Activated naive CD4-positive, alpha-beta T cell treated with anti-CD3 and anti-CD28 coated beads, Interleukin-2, amount 50 U/mL, for 72 hours (primary cell): Measurements from ENCODE around the gene PPP6R3. TPM values are rescaled to one million over a fixed set of nuclear protein-coding genes. Genes with fewer than 3 reads are reported as not detected.

Experiments
- ATAC-seq, 2 donors: fragments of 150-1000 bp; cut with Tn5 transposase; 2 replicates each; pipeline ENCODE4 v1.10.0; 2021; ENCODE audit warnings: mild to moderate bottlenecking in 2 of 2, moderate library complexity in 2 of 2
- DNase-seq, 2 donors: peaks; one replicate each; pipeline ENCODE4 v3.0.0; 2021 to 2022; ENCODE audit warnings: low spot score in 2 of 2
- H3K27ac Mint-ChIP-seq, 2 donors: one replicate each; pipeline ENCODE4 v1.8.0; 2022; ENCODE audit warnings: mild to moderate bottlenecking in 2 of 2, mixed read lengths in 2 of 2
- H3K36me3 Mint-ChIP-seq, 2 donors: one replicate each; pipeline ENCODE4 v1.8.0; 2022; ENCODE audit warnings: mixed read lengths in 2 of 2
- H3K9me3 Mint-ChIP-seq, 2 donors: one replicate each; pipeline ENCODE4 v1.8.0; 2022; ENCODE audit warnings: mixed read lengths in 2 of 2
- total RNA-seq, 2 donors: library from RNA; stranded (reverse); gene quantifications; one replicate each; pipeline ENCODE4 v1.2.3, GENCODE V29; 2022

The PPP6R3 gene
- total RNA-seq, 2 donors from 2014 or later, result 118 to 149 TPM

DNA sequence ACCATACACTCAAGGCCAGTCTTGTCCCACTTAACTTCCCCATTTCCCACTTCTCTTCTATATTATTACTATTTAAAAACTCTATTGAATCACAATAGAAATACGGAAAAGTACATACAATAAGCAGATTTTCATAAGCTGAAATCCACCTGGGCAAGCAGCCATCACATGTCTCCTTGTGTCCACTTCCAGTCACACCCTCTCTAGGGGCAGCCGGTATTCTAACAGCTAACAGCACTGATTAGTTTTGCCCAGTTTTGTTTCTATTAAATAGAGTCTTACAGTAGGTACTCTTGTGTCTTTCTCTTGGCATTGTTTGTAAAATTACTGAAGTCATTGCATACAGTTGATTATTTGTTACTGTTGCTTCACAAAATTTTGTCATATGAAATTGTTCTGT, 37.8 kb downstream of the PPP6R3 start:
- Mint-ChIP-seq H3K9me3 (peaks cover 0 to 6% of the 10 kb centered on the region in 2 donors), H3K27ac (no peak overlapping the region), H3K36me3 (peaks cover 0 to 15% of the 10 kb centered on the region in 2 donors)
- DNase-seq (no peak), ATAC-seq (no peak)

DNA sequence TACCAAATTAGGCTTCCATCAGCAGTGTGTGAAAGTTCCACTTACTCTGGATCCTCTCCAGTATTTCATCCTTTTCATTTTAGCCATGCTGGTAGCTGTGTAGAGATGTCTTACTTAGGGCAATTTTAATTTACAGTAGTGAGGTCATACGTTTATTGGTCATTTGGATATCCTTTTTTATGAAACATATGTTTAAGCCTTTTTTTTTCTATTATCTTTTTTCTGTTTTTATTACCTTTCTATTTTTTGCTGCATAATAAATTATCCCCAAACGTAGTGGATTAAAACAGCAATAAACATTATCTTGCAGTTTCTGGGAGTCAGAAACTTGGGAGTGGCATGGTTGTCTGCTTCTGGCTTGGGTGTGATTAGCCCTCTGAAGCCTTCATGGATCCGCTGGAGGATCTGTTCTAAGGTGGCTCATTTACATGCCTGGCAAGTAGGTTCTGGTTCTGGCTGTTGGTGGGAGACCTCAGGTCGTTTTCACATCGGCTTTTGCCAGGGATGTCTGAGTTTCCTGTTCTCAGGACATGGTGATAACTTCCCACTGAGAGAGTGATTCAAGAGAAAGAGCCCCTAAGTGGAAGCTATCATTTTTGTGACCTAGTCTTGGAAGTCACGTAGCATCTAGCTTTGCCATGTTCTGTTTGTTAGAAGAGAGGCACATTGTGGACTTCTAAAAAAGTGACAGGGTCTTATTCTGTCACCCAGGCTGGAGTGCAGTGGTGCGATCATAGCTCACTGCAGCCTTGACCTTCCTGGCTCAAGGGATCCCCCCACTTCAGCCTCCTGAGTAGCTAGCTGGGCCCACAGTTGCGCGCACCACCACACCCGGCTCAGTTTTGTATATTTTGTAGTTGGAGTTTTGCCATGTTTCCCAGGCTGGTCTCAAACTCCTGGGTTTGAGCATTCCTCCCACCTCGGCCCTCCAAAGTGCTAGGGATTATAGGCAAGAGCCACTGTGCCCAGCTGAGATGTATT, 38.6 kb downstream of the PPP6R3 start:
- DNase-seq (no peak), ATAC-seq (no peak)
- Mint-ChIP-seq H3K27ac (peak overlapping the region in 1 of 2 donors; percentile 33), H3K9me3 (peaks cover 0 to 6% of the 10 kb centered on the region in 2 donors), H3K36me3 (peaks cover 0 to 15% of the 10 kb centered on the region in 2 donors)

DNA sequence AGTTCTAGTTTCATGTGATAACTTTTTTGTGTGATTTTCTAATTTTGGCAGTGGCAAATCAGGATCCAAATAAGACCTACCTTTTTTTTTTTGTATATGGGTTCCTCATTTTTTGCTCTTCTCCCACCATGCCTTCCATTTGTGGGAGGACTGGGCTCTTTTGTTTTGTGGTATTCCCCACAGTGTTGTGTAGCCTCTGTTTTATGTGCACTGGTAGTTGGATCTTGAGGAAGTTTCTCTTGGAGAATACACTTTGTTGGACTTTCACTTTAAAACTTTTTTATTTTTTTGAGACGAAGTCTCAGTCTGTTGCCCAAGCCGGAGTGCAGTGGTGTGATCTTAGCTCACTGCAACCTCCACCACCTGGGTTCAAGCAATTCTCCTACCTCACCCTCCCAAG, 39.7 kb downstream of the PPP6R3 start:
- H3K9me3 Mint-ChIP-seq, result peaks cover 0 to 6% of the 10 kb centered on the region in 2 donors
- DNase-seq, result no peak
- H3K27ac Mint-ChIP-seq, result peak overlapping the region in 1 of 2 donors; percentile 3
- ATAC-seq, result no peak
- H3K36me3 Mint-ChIP-seq, result peaks cover 0 to 15% of the 10 kb centered on the region in 2 donors

DNA sequence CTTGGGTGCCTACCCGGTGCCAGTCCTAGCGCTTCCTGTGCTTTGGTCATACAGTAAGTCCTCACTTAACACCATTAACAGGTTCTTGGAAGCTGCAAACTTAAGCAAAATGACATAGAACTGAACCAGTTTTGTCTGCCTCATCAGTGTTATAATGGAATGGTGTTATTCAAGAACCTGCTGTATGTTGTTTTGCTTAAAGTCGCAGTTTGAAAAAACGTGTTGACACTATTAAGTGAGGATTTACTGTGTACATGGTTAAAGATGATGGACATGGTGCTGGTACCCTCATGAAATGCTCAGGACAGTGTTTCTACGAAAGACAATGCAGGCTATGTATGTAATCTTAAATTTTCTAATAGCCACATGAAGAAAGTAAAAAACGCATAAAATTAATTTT, 41.3 kb downstream of the PPP6R3 start:
- peaks cover 0 to 6% of the 10 kb centered on the region in 2 donors for H3K9me3 Mint-ChIP-seq
- DNase-seq, result no peak
- peaks cover 0 to 20% of the 10 kb centered on the region in 2 donors for H3K36me3 Mint-ChIP-seq

DNA sequence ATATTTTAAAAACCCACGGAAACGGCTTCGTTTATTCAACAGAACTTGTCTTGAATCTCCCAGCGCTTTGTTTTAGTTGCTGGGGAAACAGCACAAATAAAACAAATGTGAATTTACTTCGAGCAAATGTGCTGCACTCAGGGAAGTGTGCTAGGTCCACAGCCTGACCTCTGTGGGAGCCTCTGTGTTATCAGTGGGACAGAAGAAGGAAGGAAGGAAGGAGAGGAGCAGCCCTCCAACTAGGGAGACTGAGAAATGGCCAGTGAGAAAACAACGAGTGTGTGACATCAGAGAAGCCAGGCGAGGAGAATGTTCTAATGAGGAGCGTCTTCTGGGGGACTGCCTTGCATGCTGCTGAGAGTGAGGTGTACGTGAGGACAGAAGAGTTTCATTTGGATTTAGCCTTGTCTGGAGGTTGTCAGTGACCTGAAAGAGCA, 42.7 kb downstream of the PPP6R3 start:
- H3K9me3 Mint-ChIP-seq, result peaks cover 0 to 6% of the 10 kb centered on the region in 2 donors
- DNase-seq, result no peak
- peaks cover 0 to 27% of the 10 kb centered on the region in 2 donors for H3K36me3 Mint-ChIP-seq
- ATAC-seq, result no peak
- H3K27ac Mint-ChIP-seq, result peak overlapping the region; percentile 38 to 75

More for the DNA sequence above, 41.3 kb downstream of the PPP6R3 start:
- H3K27ac Mint-ChIP-seq, result no peak overlapping the region
- ATAC-seq, result no peak

DNA sequence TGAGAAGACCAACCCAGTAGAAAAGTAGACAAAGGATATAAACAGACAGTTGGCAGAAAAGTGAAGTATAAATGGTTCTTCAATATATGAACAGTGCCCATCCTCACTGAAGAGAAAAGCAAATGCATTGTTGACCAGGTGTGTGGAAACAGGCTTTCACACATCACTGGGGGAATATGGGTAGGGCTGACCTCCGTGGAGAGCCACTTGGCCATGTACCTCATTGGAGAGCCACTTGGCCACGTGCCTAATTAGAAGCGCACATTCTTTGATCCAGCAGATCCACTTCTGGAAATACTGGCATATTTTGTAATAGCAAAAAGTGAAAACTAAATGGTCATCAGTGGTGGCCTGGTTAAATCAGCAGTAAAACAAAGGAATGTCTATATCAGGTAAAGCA, 43.2 kb downstream of the PPP6R3 start:
- Mint-ChIP-seq H3K36me3 (peaks cover 0 to 27% of the 10 kb centered on the region in 2 donors), H3K27ac (no peak overlapping the region), H3K9me3 (peaks cover 0 to 6% of the 10 kb centered on the region in 2 donors)
- DNase-seq (no peak), ATAC-seq (no peak)

DNA sequence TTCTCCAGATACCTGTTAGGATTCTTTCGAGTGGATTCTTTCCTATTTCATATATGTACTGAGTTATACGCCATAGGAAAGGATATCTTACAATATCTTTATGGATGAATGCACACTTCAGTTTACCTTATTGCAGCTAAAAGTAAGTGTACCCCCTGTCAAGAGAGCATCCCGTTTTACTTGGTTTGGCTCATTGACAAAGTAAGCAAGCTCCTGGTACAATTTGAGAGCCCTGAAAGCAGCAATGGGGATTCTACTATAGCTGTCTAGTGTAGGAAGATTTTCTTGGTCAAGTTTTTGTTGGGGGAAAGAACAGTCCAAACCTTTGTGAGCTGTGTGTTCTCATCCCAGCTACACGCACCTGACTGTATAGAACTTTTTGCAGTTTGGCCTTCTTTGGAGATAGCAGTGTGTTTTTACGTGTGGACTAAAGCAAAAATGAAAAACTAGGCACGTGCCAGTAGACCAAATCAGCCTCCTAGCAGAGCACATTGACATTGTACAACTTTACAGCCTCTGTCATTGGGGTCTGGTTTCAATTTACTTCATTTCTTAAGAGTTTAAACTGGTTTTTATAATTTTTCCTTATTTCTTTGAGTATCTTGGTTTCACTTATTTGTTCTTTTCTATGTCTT, 44.0 kb downstream of the PPP6R3 start:
- Mint-ChIP-seq H3K27ac (no peak overlapping the region), H3K9me3 (peaks cover 0 to 6% of the 10 kb centered on the region in 2 donors), H3K36me3 (peaks cover 0 to 27% of the 10 kb centered on the region in 2 donors)
- DNase-seq, result no peak
- ATAC-seq, result no peak

DNA sequence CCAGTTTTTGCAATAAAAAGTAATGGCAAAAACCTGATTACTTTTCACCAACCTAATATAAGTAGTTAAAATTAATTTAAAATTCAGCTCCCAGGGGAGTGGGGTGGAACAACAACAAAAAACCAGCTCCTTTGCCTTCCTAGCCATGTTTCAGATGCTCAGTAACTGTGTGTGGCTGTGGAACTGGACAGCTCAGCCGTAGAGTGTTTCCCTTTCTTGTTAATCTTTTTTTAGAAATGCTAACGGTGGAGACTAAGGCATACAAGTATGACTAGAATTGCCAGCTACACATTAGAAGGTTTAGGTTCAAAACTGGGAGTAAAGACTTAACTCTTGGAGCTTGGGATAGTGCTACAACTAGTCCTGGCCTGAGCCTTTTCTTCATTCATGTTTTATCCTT, 45.0 kb downstream of the PPP6R3 start:
- ATAC-seq, result no peak
- Mint-ChIP-seq H3K9me3 (peaks cover 0 to 6% of the 10 kb centered on the region in 2 donors), H3K36me3 (peaks cover 0 to 29% of the 10 kb centered on the region in 2 donors), H3K27ac (no peak overlapping the region)
- no peak for DNase-seq

DNA sequence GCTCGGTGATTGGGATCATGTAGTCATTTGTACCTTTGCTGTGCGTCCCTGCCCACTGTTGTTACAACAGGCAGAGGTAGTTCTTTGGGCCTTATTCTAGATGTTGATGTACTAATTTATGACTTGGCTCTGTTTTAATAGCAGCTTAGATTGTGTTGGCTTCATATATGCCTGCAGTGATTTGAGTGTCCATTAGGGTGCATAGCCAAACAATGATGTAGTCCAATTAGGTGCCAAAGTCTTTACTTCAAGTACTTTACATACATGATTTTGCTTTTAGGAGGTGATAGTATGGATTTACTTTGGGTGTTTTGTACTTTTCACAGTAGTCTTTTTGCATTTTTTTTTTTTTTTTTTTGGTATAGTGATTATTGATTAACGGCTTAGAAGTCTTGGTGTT, 46.4 kb downstream of the PPP6R3 start:
- H3K9me3 Mint-ChIP-seq, result peaks cover 0 to 6% of the 10 kb centered on the region in 2 donors
- no peak overlapping the region for H3K27ac Mint-ChIP-seq
- peaks cover 0 to 35% of the 10 kb centered on the region in 2 donors for H3K36me3 Mint-ChIP-seq
- DNase-seq (no peak), ATAC-seq (no peak)

DNA sequence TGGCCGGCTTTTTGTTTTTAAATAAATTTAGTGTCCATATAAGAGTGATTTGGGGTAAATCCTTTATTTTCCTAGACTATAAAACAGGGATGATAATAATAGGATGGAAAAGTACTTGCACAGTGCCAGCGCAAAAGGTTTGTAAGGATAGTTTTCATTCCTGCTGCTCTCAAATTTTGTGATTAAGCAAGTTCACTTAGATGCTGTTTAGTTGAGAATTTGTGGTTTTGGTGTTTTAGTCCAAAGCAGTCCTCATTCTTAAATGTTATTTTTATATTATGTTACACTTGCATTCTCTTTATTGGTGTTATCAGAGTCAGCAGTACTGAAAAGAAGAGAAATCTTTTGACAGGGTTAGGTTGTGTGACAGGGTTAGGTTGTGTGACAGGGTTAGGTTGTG, 47.9 kb downstream of the PPP6R3 start:
- DNase-seq (no peak), ATAC-seq (no peak)
- H3K27ac Mint-ChIP-seq, result no peak overlapping the region
- no peaks in the 10 kb centered on the region for H3K9me3 Mint-ChIP-seq
- H3K36me3 Mint-ChIP-seq, result peaks cover 0 to 34% of the 10 kb centered on the region in 2 donors

DNA sequence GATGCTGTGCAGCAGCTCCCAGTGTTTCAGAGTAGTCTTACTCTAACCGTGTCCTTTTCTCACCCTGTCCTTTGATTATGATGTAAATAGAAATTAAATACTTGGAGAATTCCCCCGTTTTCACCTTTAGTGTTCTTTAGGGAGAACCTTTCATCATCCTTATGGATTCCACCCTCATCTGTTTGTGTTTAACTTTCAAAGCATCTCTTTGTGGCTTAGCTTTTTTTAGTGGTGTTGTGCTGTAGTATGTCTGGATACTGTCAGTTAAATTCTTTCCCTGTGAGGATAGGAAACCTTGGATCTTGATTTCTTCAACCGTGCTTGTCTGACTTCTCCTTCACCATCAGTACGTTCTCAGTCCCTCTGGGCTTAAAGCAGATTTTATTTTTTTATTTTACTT, 48.5 kb downstream of the PPP6R3 start:
- no peak for DNase-seq
- no peak for ATAC-seq
- Mint-ChIP-seq H3K36me3 (peaks cover 0 to 41% of the 10 kb centered on the region in 2 donors), H3K9me3 (no peaks in the 10 kb centered on the region), H3K27ac (no peak overlapping the region)

DNA sequence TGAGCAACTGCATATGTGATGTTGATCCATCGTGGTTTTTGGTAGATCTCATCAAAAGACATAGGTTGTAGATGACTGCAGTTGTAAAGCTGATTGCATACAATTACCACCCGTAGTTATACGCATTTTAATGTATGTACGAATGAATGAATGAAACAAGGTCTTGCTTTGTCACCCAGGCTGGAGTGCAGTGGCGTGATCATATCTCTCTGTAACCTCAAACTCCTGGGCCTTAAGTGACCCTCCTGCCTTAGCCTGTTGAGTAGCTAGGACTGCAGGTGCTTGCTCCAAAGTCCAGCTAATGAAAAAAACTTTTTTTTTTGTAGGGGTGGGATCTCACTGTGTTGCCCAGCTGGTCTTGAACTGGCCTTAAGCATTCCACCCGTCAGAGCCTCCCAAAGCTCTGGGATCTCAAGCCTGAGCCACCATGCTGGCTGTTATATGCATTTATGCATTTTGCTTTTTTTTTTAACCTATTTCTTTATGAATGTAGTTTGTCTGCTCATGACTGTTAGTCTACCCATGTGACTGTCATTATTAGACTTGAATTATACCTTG, 53.5 kb downstream of the PPP6R3 start:
- Mint-ChIP-seq H3K9me3 (peaks cover 0 to 7% of the 10 kb centered on the region in 2 donors), H3K27ac (no peak overlapping the region), H3K36me3 (peaks cover 4 to 64% of the 10 kb centered on the region in 2 donors)
- DNase-seq, result no peak
- no peak for ATAC-seq

DNA sequence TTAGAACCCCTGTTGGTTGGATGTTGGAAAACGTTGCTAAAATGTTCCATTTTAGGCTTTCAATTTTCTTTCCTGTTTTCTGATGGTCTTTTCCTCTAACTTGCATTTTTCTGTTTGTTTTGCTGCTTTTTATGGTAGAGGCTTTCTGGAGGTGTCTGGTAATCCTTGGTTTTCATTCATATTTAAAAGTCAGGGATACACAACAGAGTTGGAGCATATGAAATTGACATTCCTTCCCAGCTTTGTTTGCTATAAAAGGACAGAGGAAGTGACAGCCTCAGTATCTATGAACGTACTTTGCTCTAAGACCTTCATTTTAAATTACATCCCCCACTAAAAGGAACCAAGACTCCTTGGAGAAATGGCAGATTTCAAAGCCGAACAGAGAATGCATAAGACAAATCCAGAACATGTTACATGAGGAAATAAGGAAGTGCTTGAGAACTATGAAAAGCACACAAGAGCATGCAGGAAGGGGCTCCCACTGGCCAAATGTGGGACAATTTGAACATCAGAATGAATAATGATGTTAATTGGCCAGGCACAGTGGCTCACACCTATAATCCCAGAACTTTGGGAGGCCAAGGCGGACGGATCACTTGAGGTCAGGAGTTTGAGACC, 56.7 kb downstream of the PPP6R3 start:
- Mint-ChIP-seq H3K27ac (peak overlapping the region in 1 of 2 donors; percentile 45), H3K9me3 (peaks cover 0 to 7% of the 10 kb centered on the region in 2 donors), H3K36me3 (peaks cover 4 to 57% of the 10 kb centered on the region in 2 donors)
- no peak for DNase-seq
- ATAC-seq, result no peak

DNA sequence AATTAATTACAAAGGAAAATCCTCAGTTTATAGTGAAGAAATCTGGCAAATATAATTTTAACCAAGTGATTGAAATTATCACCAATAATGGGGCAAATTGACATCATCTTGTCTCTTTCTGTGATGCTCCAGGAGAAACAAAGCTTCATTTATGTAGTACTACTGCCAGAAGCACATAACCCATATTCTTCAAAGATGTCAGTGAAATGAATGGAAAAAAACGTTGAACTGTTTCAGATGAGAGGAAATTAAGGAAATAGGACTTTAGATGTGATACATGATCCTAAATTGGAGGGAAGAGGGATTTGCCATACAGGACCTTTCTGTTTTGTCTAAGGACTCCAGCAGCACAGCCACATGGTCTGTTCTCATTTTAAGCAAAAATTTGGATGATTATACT, 57.6 kb downstream of the PPP6R3 start:
- Mint-ChIP-seq H3K27ac (peak overlapping the region in 1 of 2 donors; percentile 75), H3K9me3 (peaks cover 0 to 7% of the 10 kb centered on the region in 2 donors), H3K36me3 (peaks cover 4 to 57% of the 10 kb centered on the region in 2 donors)
- ATAC-seq (no peak), DNase-seq (no peak)

DNA sequence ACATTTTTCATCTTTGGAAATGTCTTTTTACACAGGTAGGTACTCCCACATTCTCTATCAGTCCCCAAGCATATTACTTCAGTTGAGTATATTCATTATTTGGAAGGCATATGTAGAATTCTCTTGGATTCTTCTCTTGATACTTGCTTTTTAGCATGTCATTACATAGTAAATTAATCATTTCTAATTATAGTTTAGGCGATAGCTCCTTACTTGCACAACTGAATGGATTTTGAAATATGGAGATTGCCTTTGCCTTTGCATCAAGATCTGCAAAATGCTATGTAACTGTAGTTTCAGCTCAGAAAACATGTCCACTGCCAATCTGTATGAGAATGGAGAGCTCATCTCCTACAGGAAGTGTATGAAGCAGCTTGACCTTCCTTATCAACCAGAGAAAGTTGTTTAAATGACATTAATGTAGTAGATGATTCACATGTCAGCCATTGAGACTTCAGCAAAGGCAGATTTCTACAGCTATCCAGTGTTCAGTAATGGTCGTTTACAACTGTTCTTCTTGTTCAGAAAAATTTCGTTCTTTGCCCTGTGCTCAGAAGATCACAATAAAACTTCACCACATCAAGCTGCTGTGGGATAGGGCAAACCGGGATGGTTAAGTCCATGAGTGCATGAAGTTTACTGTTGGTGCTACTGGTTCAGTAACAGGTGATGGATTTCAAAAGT, 61.6 kb downstream of the PPP6R3 start:
- peaks cover 16 to 59% of the 10 kb centered on the region in 2 donors for H3K36me3 Mint-ChIP-seq
- ATAC-seq (no peak), DNase-seq (no peak)
- no peak overlapping the region for H3K27ac Mint-ChIP-seq
- H3K9me3 Mint-ChIP-seq, result no peaks in the 10 kb centered on the region

DNA sequence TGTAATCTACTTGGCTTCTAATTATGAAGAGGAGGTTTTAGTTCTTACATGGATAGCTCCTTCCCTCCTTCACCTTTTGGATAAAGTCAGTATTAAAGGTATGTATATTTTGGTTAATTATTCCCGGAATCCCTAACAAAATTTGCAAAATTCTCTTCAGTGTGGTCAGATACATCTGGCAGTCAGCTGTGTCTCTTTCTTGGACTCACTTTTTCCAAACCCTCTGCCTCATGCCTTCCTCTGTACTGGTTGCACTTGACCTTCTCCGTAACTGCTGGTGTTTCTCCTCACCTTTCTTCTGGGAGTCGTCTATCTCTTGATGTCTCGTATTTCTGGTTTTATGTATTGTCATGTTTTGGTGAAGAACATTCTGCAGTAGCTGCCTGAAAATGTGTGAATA, 62.5 kb downstream of the PPP6R3 start:
- ATAC-seq (no peak), DNase-seq (no peak)
- Mint-ChIP-seq H3K36me3 (peaks cover 16 to 64% of the 10 kb centered on the region in 2 donors), H3K9me3 (no peaks in the 10 kb centered on the region), H3K27ac (no peak overlapping the region)
